Measurements from ENCODE around the gene GFM2.
"Not testable (repeated sequence)": the region's sequence is repeated elsewhere in the genome, so short reads cannot be mapped to it uniquely, and the experiment has no call there.

The GFM2 gene

GRCh38 chr5:74766849-74767578 is at the start of gene GFM2, which contains the start of gene NSA2:
GFM2 (minus strand) TSS chr5:74767117; CDS start chr5:74763742, 3,375 bp downstream.
NSA2 (plus strand) TSS chr5:74767249; CDS start chr5:74767361, 112 bp downstream.
- peak; percentile 75 for DNase-seq (ENCODE audit: low read depth)

GRCh38 chr5:74810915-74811314 is 44.0 kb upstream of the GFM2 start:
- no peak for DNase-seq (ENCODE audit: low read depth)

GRCh38 chr5:74801941-74802340 is 35.0 kb upstream of the GFM2 start:
- no peak for DNase-seq (ENCODE audit: low read depth)

- no peak for DNase-seq (ENCODE audit: low read depth)
These were observed 34.3 kb upstream of the GFM2 start for GRCh38 chr5:74801197-74801596.

- DNase-seq (ENCODE audit: low read depth), result no peak
These were observed 32.3 kb upstream of the GFM2 start for GRCh38 chr5:74798977-74799911.

- not testable (repeated sequence) for DNase-seq (ENCODE audit: low read depth)
These were observed 24.8 kb upstream of the GFM2 start for GRCh38 chr5:74791669-74792068.

GRCh38 chr5:74787424-74787823 is 20.5 kb upstream of the GFM2 start:
- no peak for DNase-seq (ENCODE audit: low read depth)

- no peak for DNase-seq (ENCODE audit: low read depth)
These were observed 19.9 kb upstream of the GFM2 start for GRCh38 chr5:74786851-74787250.

GRCh38 chr5:74778609-74779008 is 11.7 kb upstream of the GFM2 start:
- no peak for DNase-seq (ENCODE audit: low read depth)

GRCh38 chr5:74772359-74772758 is 5.4 kb upstream of the GFM2 start:
- DNase-seq (ENCODE audit: low read depth), result no peak

- DNase-seq (ENCODE audit: low read depth), result peak; percentile 18
These were observed 629 bp upstream of the GFM2 start for GRCh38 chr5:74767579-74767913.

GRCh38 chr5:74766418-74766848 is 484 bp downstream of the GFM2 start:
- peak; percentile 47 for DNase-seq (ENCODE audit: low read depth)

GRCh38 chr5:74765929-74766328 is 988 bp downstream of the GFM2 start:
- DNase-seq (ENCODE audit: low read depth), result no peak

GRCh38 chr5:74765201-74765600 is 1.7 kb downstream of the GFM2 start:
- DNase-seq (ENCODE audit: low read depth), result no peak

- DNase-seq (ENCODE audit: low read depth), result no peak
These were observed 3.4 kb downstream of the GFM2 start for GRCh38 chr5:74763504-74763903.

- peak; percentile 45 for DNase-seq (ENCODE audit: low read depth)
These were observed 4.3 kb downstream of the GFM2 start for GRCh38 chr5:74762599-74762998.

GRCh38 chr5:74761241-74761640 is 5.7 kb downstream of the GFM2 start:
- no peak for DNase-seq (ENCODE audit: low read depth)

- not testable (repeated sequence) for DNase-seq (ENCODE audit: low read depth)
These were observed 18.2 kb downstream of the GFM2 start for GRCh38 chr5:74748742-74749141.

- no peak for DNase-seq (ENCODE audit: low read depth)
These were observed 28.5 kb downstream of the GFM2 start for GRCh38 chr5:74738406-74738805.

GRCh38 chr5:74736759-74737158 is 30.2 kb downstream of the GFM2 start:
- DNase-seq (ENCODE audit: low read depth), result no peak

- DNase-seq (ENCODE audit: low read depth), result no peak
These were observed 41.6 kb downstream of the GFM2 start for GRCh38 chr5:74725331-74725730.

- DNase-seq (ENCODE audit: low read depth), result no peak
These were observed 44.6 kb downstream of the GFM2 start for GRCh38 chr5:74722271-74722670.

GRCh38 chr5:74717596-74717995 is 49.3 kb downstream of the GFM2 start:
- DNase-seq (ENCODE audit: low read depth), result no peak

All from fibroblast of the conjunctiva (primary cell).